ENCODE data around the gene CALHM1.
"Not testable (repeated sequence)": the region's sequence is repeated elsewhere in the genome, so short reads cannot be mapped to it uniquely, and the experiment has no call there.

The CALHM1 gene

GRCh38 chr10:103486635-103487409 lies 28.1 kb upstream of the CALHM1 start:
- DNase-seq (ENCODE audit: low read depth in 2 of 2), result not testable (repeated sequence)

- no peak for DNase-seq (ENCODE audit: low read depth in 2 of 2)
These were observed 23.4 kb upstream of the CALHM1 start for GRCh38 chr10:103481974-103482531.

- no peak for DNase-seq (ENCODE audit: low read depth in 2 of 2)
These were observed 21.8 kb upstream of the CALHM1 start for GRCh38 chr10:103480521-103480920.

GRCh38 chr10:103479135-103479534 lies 20.4 kb upstream of the CALHM1 start, which contains the start of gene CALHM3:
TSS of gene CALHM3 (minus strand) at chr10:103479240. CDS start at chr10:103479032, 208 bp downstream.
- no peak for DNase-seq (ENCODE audit: low read depth in 2 of 2)

- no peak for DNase-seq (ENCODE audit: low read depth in 2 of 2)
These were observed 20.0 kb upstream of the CALHM1 start for GRCh38 chr10:103478671-103479070.

- no peak for DNase-seq (ENCODE audit: low read depth in 2 of 2)
These were observed 17.5 kb upstream of the CALHM1 start for GRCh38 chr10:103476046-103476768.

- no peak for DNase-seq (ENCODE audit: low read depth in 2 of 2)
These were observed 16.7 kb upstream of the CALHM1 start for GRCh38 chr10:103475437-103475836.

GRCh38 chr10:103474077-103474476 lies 15.4 kb upstream of the CALHM1 start:
- no peak for DNase-seq (ENCODE audit: low read depth in 2 of 2)

GRCh38 chr10:103473261-103473671 lies 14.6 kb upstream of the CALHM1 start:
- no peak for DNase-seq (ENCODE audit: low read depth in 2 of 2)

- no peak for DNase-seq (ENCODE audit: low read depth in 2 of 2)
These were observed 13.3 kb upstream of the CALHM1 start for GRCh38 chr10:103472005-103472404.

GRCh38 chr10:103470761-103471653 lies 12.3 kb upstream of the CALHM1 start:
- DNase-seq (ENCODE audit: low read depth in 2 of 2), result peak; percentile 59 to 61

- DNase-seq (ENCODE audit: low read depth in 2 of 2), result no peak
These were observed 10.5 kb upstream of the CALHM1 start for GRCh38 chr10:103469201-103469600.

- DNase-seq (ENCODE audit: low read depth in 2 of 2), result no peak
These were observed 8.7 kb upstream of the CALHM1 start for GRCh38 chr10:103467406-103467805.

GRCh38 chr10:103466734-103467133 lies 8.0 kb upstream of the CALHM1 start:
- DNase-seq (ENCODE audit: low read depth in 2 of 2), result no peak

- no peak for DNase-seq (ENCODE audit: low read depth in 2 of 2)
These were observed 6.9 kb upstream of the CALHM1 start for GRCh38 chr10:103465411-103466179.

GRCh38 chr10:103463499-103463898 lies 4.8 kb upstream of the CALHM1 start:
- DNase-seq (ENCODE audit: low read depth in 2 of 2), result no peak

GRCh38 chr10:103459615-103460014 lies 915 bp upstream of the CALHM1 start:
- DNase-seq (ENCODE audit: low read depth in 2 of 2), result no peak

GRCh38 chr10:103457896-103458583 lies 660 bp downstream of the CALHM1 start:
- no peak for DNase-seq (ENCODE audit: low read depth in 2 of 2)

GRCh38 chr10:103457176-103457712 lies 1.5 kb downstream of the CALHM1 start:
- no peak for DNase-seq (ENCODE audit: low read depth in 2 of 2)

GRCh38 chr10:103456074-103456660 lies 2.5 kb downstream of the CALHM1 start:
- DNase-seq (ENCODE audit: low read depth in 2 of 2), result no peak
